D721Med (cell line): ENCODE data around the gene ZNF443.
"Not testable (repeated sequence)": the region's sequence is repeated elsewhere in the genome, so short reads cannot be mapped to it uniquely, and the experiment has no call there.

Experiments
- DNase-seq: peaks from one replicate; pipeline ENCODE4 v3.0.0; 2011; ENCODE audit warnings: low spot score; ENCODE audit not compliant: insufficient read length
- FAIRE-seq: peaks from 2 replicates; lab custom pipeline; 2011; peaks lifted over from hg19 to GRCh38; lab: Jason Lieb, UNC
- CTCF ChIP-seq: IDR thresholded peaks from 2 replicates; pipeline ENCODE4 v1.5.1; 2012; ENCODE audit warnings: mild to moderate bottlenecking, control low read depth; ENCODE audit not compliant: insufficient read depth; ENCODE audit errors: missing control alignments

ZNF443 gene

GRCh38 chr19:12481781-12482508, 41.1 kb upstream of the ZNF443 start:
- TF ChIP-seq CTCF, result no peak
- DNase-seq (no peak), FAIRE-seq (no peak)

- DNase-seq (no peak), FAIRE-seq (no peak)
- no peak for TF ChIP-seq CTCF
Measured at GRCh38 chr19:12478234-12478941, 37.6 kb upstream of the ZNF443 start.

GRCh38 chr19:12467651-12468050, 26.8 kb upstream of the ZNF443 start:
- DNase-seq, FAIRE-seq: not testable (repeated sequence)

- FAIRE-seq, result no peak
- no peak for TF ChIP-seq CTCF
- DNase-seq, result no peak
Measured at GRCh38 chr19:12465211-12465610, 24.4 kb upstream of the ZNF443 start.

GRCh38 chr19:12464769-12465168, 23.9 kb upstream of the ZNF443 start:
- no peak for TF ChIP-seq CTCF
- FAIRE-seq (no peak), DNase-seq (no peak)

- DNase-seq, FAIRE-seq: not testable (repeated sequence)
Measured at GRCh38 chr19:12464139-12464538, 23.3 kb upstream of the ZNF443 start.

GRCh38 chr19:12453495-12453894, 12.7 kb upstream of the ZNF443 start:
- no peak for TF ChIP-seq CTCF
- no peak for FAIRE-seq
- DNase-seq, result no peak

GRCh38 chr19:12450844-12451243, 10.0 kb upstream of the ZNF443 start:
- TF ChIP-seq CTCF, result no peak
- FAIRE-seq (no peak), DNase-seq (no peak)
